ENCODE results near the gene CYP3A7.
"Not testable (repeated sequence)": the region's sequence is repeated elsewhere in the genome, so short reads cannot be mapped to it uniquely, and the experiment has no call there.

The CYP3A7 gene

DNA sequence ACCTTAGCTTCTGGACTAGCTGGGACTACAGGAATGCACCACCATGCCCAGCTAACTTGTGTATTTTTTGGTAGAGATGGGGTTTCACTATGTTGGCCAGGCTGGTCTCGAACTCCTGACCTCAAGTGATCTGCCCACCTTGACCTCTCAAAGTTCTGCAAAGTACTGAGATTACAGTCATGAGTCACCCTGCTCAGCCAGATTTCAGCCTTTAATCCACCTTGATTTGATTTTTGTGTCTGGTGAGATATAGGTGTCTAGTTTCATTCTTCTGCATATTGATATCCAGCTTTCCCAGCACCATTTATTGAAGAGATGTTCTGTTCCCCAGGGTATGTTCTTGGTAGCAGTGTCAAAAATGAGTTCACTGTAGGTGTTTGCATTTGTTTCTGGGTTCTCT, 20.1 kb upstream of the CYP3A7 start:
- no peak overlapping the region for H3K4me3 ChIP-seq (ENCODE audit: low read length)
- TF ChIP-seq, protein P1, sequence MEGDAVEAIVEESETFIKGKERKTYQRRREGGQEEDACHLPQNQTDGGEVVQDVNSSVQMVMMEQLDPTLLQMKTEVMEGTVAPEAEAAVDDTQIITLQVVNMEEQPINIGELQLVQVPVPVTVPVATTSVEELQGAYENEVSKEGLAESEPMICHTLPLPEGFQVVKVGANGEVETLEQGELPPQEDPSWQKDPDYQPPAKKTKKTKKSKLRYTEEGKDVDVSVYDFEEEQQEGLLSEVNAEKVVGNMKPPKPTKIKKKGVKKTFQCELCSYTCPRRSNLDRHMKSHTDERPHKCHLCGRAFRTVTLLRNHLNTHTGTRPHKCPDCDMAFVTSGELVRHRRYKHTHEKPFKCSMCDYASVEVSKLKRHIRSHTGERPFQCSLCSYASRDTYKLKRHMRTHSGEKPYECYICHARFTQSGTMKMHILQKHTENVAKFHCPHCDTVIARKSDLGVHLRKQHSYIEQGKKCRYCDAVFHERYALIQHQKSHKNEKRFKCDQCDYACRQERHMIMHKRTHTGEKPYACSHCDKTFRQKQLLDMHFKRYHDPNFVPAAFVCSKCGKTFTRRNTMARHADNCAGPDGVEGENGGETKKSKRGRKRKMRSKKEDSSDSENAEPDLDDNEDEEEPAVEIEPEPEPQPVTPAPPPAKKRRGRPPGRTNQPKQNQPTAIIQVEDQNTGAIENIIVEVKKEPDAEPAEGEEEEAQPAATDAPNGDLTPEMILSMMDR (conservative IDR thresholded peaks at IDR 0.05; ENCODE audit: low read depth, low read length) = no peak
- no peak for DNase-seq (ENCODE audit: low read depth)

DNA sequence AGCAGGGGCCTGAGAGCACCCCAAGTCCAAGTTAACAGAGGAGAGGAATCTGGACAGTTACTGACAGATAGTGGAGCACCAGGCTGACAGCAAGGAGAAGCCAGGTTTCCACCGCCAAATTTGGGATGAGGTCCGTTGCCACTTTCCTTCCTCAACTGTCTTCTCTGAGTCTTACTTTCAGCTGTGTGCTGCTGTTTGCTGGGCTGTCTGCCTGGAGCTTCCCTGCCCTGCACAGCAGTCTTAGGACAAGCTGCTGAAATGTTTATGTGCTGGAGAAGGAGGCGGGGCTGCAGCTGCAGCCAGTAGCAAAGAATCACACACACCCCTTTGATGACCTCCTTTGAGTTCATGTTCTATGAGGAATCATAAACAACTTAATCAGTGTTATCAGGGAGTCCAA, 17.4 kb upstream of the CYP3A7 start:
- TF ChIP-seq, protein P1 (conservative IDR thresholded peaks at IDR 0.05; ENCODE audit: low read depth, low read length) = no peak
- DNase-seq (ENCODE audit: low read depth) = no peak
- H3K4me3 ChIP-seq (ENCODE audit: low read length) = no peak overlapping the region

DNA sequence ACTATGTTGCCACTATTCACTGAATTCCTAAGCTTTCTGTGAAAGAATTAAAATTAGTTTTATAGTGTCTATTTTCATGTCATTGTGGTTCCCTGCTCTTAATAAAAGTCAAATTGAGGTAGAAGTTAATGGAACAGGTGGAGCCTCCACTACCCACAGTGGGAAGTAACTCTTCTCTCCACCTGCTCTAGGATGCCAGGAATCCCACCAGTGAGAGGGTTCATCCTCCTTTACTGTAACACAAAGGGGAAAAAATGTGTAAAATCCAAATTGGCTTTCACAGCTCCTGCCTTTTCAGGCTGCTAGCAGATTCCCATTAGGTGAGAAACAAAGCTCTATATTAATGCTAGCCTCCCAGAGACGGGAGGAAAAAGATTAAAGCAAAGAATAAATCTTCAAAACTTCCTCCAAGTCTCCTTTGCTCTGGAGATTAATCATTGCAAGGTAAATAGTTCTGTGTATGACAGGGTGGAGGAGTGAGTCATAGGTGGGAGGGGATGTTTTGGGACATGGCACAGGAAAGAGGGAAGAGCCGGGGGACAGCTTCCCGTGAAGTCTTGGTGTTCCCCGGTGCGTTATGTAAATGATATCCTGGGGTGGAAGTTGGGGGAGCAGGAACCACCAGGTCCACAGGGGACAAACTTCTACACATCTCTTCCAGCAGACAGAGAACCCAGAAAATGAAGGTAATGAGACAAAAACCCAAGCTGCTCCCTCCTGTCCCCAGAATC, 16.5 kb upstream of the CYP3A7 start:
- not testable (repeated sequence) for H3K4me3 ChIP-seq (ENCODE audit: low read length); DNase-seq (ENCODE audit: low read depth)

DNA sequence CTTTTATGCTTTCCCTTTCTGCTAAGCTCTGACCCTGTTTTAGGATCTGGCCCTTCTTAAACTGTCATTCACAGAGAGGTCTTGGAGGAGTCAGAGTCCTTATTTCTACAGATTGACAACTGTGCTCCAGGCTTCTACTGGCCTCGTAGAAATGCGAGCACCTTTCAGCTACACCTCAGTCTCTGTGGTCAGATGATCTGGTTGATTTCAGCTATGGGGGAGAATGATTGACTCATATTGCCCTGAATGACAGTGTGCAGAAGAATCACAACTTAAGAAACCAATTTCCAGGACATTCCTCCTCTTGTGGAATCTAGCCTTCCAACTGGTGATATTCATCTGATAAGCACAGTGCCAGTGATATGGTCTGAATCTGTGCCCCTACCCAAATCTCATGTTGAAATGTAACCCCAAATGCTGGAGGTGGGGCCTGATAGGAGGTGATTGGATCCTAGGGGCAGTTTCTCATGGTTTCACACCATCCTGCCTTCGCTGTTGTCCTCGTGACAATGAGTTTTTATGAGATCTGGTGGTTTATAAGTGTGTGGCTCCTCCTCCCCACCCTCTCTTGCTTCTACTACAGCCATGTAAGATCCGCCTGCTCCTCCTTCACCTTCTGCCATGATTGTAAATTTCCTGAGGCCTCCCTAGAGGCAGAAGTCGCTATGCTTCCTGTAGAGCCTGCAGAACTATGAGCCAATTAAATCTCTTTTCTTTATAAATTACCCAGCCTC, 14.0 kb upstream of the CYP3A7 start:
- no peak for DNase-seq (ENCODE audit: low read depth)
- TF ChIP-seq, protein P1 (conservative IDR thresholded peaks at IDR 0.05; ENCODE audit: low read depth, low read length) = no peak
- H3K4me3 ChIP-seq (ENCODE audit: low read length) = no peak overlapping the region

DNA sequence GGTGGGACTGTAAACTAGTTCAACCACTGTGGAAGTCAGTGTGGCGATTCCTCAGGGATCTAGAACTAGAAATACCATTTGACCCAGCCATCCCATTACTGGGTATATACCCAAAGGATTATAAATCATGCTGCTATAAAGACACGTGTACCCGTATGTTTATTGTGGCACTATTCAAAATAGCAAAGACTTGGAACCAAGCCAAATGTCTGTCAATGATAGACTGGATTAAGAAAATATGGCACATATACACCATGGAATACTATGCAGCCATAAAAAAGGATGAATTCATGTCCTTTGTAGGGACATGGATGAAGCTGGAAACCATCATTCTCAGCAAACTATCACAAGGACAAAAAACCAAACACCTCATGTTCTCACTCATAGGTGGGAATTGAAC, 11.9 kb upstream of the CYP3A7 start:
- not testable (repeated sequence) for H3K4me3 ChIP-seq (ENCODE audit: low read length); DNase-seq (ENCODE audit: low read depth)

DNA sequence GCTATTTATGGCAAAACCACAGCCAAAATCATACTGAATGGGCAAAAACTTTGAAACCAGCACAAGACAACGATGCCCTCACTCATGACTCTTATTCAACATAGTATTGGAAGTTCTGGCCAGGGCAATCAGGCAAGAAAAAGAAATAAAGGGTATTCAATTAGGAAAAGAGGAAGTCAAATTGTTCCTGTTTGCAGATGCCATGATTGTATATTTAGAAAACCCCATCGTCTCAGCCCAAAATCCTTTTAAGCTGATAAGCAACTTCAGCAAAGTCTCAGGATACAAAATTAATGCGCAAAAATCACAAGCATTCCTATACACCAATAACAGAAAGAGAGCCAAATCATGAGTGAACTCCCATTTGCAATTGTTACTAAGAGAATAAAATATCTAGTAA, 10.4 kb upstream of the CYP3A7 start:
- not testable (repeated sequence) for DNase-seq (ENCODE audit: low read depth); H3K4me3 ChIP-seq (ENCODE audit: low read length)

DNA sequence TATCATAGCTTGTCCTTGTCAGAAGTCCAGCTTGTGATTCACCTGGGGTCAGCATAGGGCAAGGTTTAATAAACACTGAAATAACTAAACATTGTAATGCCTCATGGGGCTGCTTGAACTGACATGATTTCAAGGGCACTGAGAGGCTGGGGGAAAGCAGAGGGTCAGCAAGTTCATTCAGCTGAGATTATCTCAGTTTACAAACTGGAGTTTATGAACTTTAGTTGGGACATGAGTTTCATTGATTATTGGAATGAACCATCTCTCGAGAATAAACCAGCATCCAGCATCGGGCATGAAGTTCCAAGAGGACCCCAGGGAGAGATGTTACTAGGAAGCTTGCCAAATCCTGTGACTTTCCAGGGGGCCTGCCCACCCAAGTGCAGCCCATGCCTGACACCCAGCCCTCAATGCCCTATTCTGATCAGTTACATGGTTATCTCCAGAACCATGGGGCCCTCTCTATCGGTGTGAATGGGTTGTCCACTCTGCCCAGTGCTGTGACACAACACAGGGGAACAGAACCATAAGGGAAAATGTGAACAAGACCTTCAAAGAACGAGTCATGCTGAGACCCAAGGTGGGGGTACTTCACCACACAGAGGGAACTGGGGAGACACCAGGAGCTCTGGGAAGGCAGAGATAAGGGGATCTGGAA, 7.9 kb upstream of the CYP3A7 start:
- TF ChIP-seq, protein P1 (conservative IDR thresholded peaks at IDR 0.05; ENCODE audit: low read depth, low read length) = no peak
- no peak for DNase-seq (ENCODE audit: low read depth)
- H3K4me3 ChIP-seq (ENCODE audit: low read length) = no peak overlapping the region

DNA sequence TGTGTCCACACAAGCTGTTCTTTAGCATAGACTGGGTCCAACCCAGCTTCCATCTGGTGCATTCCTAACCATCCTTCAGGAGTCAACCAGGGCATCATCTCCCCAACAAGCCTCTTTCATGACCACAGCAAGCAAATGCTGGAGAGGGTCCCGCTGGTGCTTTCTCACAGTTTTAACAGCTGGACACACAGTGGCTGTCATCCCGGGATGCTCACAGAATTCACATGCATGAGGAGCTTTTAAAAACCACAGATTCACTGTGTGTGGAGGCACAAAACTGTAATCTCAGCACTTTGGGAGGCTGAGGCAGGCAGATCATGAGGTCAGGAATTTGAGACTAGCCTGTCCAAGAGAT, 6.4 kb upstream of the CYP3A7 start:
- no peak for DNase-seq (ENCODE audit: low read depth)
- TF ChIP-seq, protein P1 (conservative IDR thresholded peaks at IDR 0.05; ENCODE audit: low read depth, low read length) = no peak
- H3K4me3 ChIP-seq (ENCODE audit: low read length) = no peak overlapping the region
